Chondrocyte (in vitro differentiated cells): ENCODE measurements around the gene PCYT1B. TPM values are rescaled to one million over a fixed set of nuclear protein-coding genes. Genes with fewer than 3 reads are reported as not detected.

Experiments
- DNase-seq: peaks from one replicate; pipeline ENCODE4 v3.0.0; 2021; ENCODE audit warnings: mixed read lengths, low spot score
- H3K27ac Mint-ChIP-seq: one replicate; pipeline ENCODE4 v1.8.0; 2021; ENCODE audit warnings: mild to moderate bottlenecking, moderate library complexity, mixed read lengths; ENCODE audit not compliant: unreplicated experiment
- H3K27me3 Mint-ChIP-seq: 2 replicates; pipeline ENCODE4 v1.8.0; 2021; ENCODE audit warnings: low read depth, mixed read lengths
- H3K36me3 Mint-ChIP-seq: 2 replicates; pipeline ENCODE4 v1.8.0; 2021; ENCODE audit warnings: low read depth, mixed read lengths
- H3K4me1 Mint-ChIP-seq: 2 replicates; pipeline ENCODE4 v1.8.0; 2021; ENCODE audit warnings: low read depth, mild to moderate bottlenecking, mixed read lengths
- H3K4me3 Mint-ChIP-seq: one replicate; pipeline ENCODE4 v1.8.0; 2021; ENCODE audit warnings: mild to moderate bottlenecking, moderate library complexity, mixed read lengths; ENCODE audit not compliant: unreplicated experiment
- H3K9me3 Mint-ChIP-seq: 2 replicates; pipeline ENCODE4 v1.8.0; 2021; ENCODE audit warnings: low read depth, mixed read lengths
- CTCF ChIP-seq: fragments of 200-600 bp; sonication (generic); IDR thresholded peaks from 2 replicates; pipeline ENCODE4 v1.5.0; 2021; ENCODE audit warnings: antibody characterized with exemption, mild to moderate bottlenecking, moderate library complexity
- total RNA-seq: library from RNA; stranded (reverse); gene quantifications from 3 replicates; pipeline ENCODE4 v1.2.1, GENCODE V29; 2021

The PCYT1B gene
- total RNA-seq, 1 donor from 2014 or later = 4.5 TPM

GRCh38 chrX:24520472-24520871 lies 126.7 kb downstream of the PCYT1B start:
- Mint-ChIP-seq H3K27ac (no peak overlapping the region), H3K36me3 (peaks cover 17% of the 10 kb centered on the region), H3K4me3 (no peak overlapping the region), H3K4me1 (no peaks in the 10 kb centered on the region), H3K9me3 (no peaks in the 10 kb centered on the region), H3K27me3 (no peaks in the 10 kb centered on the region)
- no peak for DNase-seq
- TF ChIP-seq CTCF = no peak

GRCh38 chrX:24515447-24515846 lies 131.7 kb downstream of the PCYT1B start:
- Mint-ChIP-seq H3K9me3 (no peaks in the 10 kb centered on the region), H3K36me3 (peaks cover 7% of the 10 kb centered on the region), H3K27ac (no peak overlapping the region), H3K4me3 (no peak overlapping the region), H3K4me1 (no peaks in the 10 kb centered on the region), H3K27me3 (no peaks in the 10 kb centered on the region)
- DNase-seq = no peak
- peak; percentile 80 for TF ChIP-seq CTCF

GRCh38 chrX:24513416-24513815 lies 133.7 kb downstream of the PCYT1B start:
- no peak for DNase-seq
- no peak overlapping the region for H3K27ac Mint-ChIP-seq
- no peaks in the 10 kb centered on the region for H3K27me3 Mint-ChIP-seq
- peaks cover 15% of the 10 kb centered on the region for H3K36me3 Mint-ChIP-seq
- no peak overlapping the region for H3K4me3 Mint-ChIP-seq
- no peaks in the 10 kb centered on the region for H3K4me1 Mint-ChIP-seq
- H3K9me3 Mint-ChIP-seq = no peaks in the 10 kb centered on the region
- TF ChIP-seq CTCF = no peak

GRCh38 chrX:24508375-24508774 lies 138.8 kb downstream of the PCYT1B start:
- no peaks in the 10 kb centered on the region for H3K9me3 Mint-ChIP-seq
- peaks cover 39% of the 10 kb centered on the region for H3K36me3 Mint-ChIP-seq
- DNase-seq = no peak
- H3K4me3 Mint-ChIP-seq = no peak overlapping the region
- TF ChIP-seq CTCF = no peak
- no peaks in the 10 kb centered on the region for H3K27me3 Mint-ChIP-seq
- H3K4me1 Mint-ChIP-seq = peaks cover 3% of the 10 kb centered on the region
- no peak overlapping the region for H3K27ac Mint-ChIP-seq

Other genes with a start within 250 kb of the PCYT1B start
- 42.8 to 47.5 TPM (median 44.1 TPM) in 3 replicates for gene PDK3, start 182.1 kb downstream of the PCYT1B start, total RNA-seq
- 10.8 to 24.0 TPM (median 12.4 TPM) in 3 replicates for gene POLA1, start 46.6 kb upstream of the PCYT1B start, total RNA-seq